ENCODE measurements around the gene PTRHD1.

DNA sequence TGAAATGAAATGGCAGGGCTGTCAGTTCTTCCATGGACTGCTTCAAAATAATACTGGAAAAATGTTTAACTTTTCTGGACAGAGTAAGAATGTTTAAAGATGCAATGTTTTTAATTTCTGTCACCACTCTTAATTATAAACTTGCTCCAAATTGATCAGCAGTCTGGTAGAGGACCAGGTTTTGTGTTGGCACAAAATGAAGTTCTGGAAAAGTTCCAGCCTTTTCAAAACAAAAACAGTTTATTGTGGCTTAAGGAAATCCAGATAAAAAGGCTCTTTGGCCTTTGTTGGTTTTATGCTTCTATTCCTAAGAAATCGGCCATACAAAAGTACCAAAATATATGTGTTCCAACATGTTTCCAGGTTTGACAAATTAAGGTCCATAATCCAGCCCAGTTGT, 48.8 kb downstream of the PTRHD1 start:
- TF ChIP-seq POLR2AphosphoS5 (IDR thresholded peaks at IDR 0.05; ENCODE audit: low read depth, low read length) (no peak), POLR2A (IDR thresholded peaks at IDR 0.05; ENCODE audit: low read depth, low read length) (no peak), TAF1 (IDR thresholded peaks at IDR 0.05; ENCODE audit: borderline replicate concordance, low read depth, low read length) (no peak)
